CD14-positive monocyte (primary cell): Measurements from ENCODE around the gene YWHAE. TPM values are rescaled to one million over a fixed set of nuclear protein-coding genes. Genes with fewer than 3 reads are reported as not detected.

Source experiments
- DNase-seq, 3 donors: peaks; one replicate each; pipeline ENCODE4 v3.0.0-alpha.2; 2011 to 2022
- H2AFZ ChIP-seq: 2 replicates; pipeline ENCODE4 v1.6.0; 2012; ENCODE audit warnings: mild to moderate bottlenecking, low read depth, low read length, inconsistent platforms; ENCODE audit not compliant: insufficient read depth, poor library complexity, severe bottlenecking
- H3K27ac ChIP-seq, 2 donors: 1 replicate in 1 of 2; 2 replicates in 1 of 2; pipeline ENCODE4 v1.5.1; 2012 to 2013; ENCODE audit warnings: low read length in 2 of 2, control low read depth in 1 of 2, inconsistent platforms in 1 of 2, low read depth in 1 of 2, mild to moderate bottlenecking in 1 of 2
- H3K27me3 ChIP-seq, 2 donors: one replicate each; pipeline versions ENCODE4 v1.6.0 to v1.6.1; 2011 to 2013; ENCODE audit warnings: low read length in 2 of 2; ENCODE audit not compliant: control insufficient read depth in 2 of 2, insufficient read depth in 2 of 2
- H3K36me3 ChIP-seq, 2 donors: replicated peaks in 1 of 2; 1 replicate in 1 of 2; 2 replicates in 1 of 2; pipeline versions ENCODE4 v1.5.1 to v1.6.1; 2012 to 2013; ENCODE audit warnings: low read length in 2 of 2, control low read depth in 1 of 2, inconsistent platforms in 1 of 2, mild to moderate bottlenecking in 1 of 2; ENCODE audit not compliant: insufficient read depth in 2 of 2, control insufficient read depth in 1 of 2
- H3K4me1 ChIP-seq, 2 donors: 1 replicate in 1 of 2; 2 replicates in 1 of 2; pipeline versions ENCODE4 v1.5.1 to v1.6.1; 2012 to 2013; ENCODE audit warnings: low read length in 2 of 2, control low read depth in 1 of 2, inconsistent platforms in 1 of 2, mild to moderate bottlenecking in 1 of 2, moderate library complexity in 1 of 2; ENCODE audit not compliant: insufficient read depth in 2 of 2, control insufficient read depth in 1 of 2
- H3K4me2 ChIP-seq: replicated peaks from 2 replicates; pipeline ENCODE3; 2012; ENCODE audit warnings: low read length, moderate library complexity, mild to moderate bottlenecking; ENCODE audit not compliant: poor library complexity, severe bottlenecking; ENCODE audit errors: extremely low read depth
- H3K4me3 ChIP-seq, 3 experiments: fragments of 200-600 bp in 1 of 3; sonication (generic) in 1 of 3; replicated peaks in 1 of 3; 1 replicate in 2 of 3; 2 replicates in 1 of 3; pipeline ENCODE4 v1.5.1; 2011 to 2013; ENCODE audit warnings: low read length in 3 of 3, mild to moderate bottlenecking in 3 of 3, control low read depth in 2 of 3, low read depth in 2 of 3, inconsistent platforms in 1 of 3, moderate library complexity in 1 of 3
- H3K79me2 ChIP-seq: 2 replicates; pipeline ENCODE4 v1.6.0; 2012; ENCODE audit warnings: mild to moderate bottlenecking, control low read depth, inconsistent platforms, low read length, moderate library complexity; ENCODE audit not compliant: insufficient read depth
- H3K9ac ChIP-seq: 2 replicates; pipeline ENCODE4 v1.6.0; 2017; ENCODE audit warnings: low read length, mild to moderate bottlenecking; ENCODE audit not compliant: insufficient read depth, poor library complexity, severe bottlenecking
- H3K9me3 ChIP-seq, 2 donors: replicated peaks in 1 of 2; 1 replicate in 1 of 2; 2 replicates in 1 of 2; pipeline versions ENCODE4 v1.5.1 to v1.6.1; 2012 to 2013; ENCODE audit warnings: low read length in 2 of 2, control low read depth in 1 of 2; ENCODE audit not compliant: control insufficient read depth in 1 of 2, insufficient read depth in 1 of 2
- H4K20me1 ChIP-seq: 2 replicates; pipeline ENCODE4 v1.6.0; 2012; ENCODE audit warnings: mild to moderate bottlenecking, low read length, control low read depth, moderate library complexity; ENCODE audit not compliant: insufficient read depth
- H3K27ac Mint-ChIP-seq, 7 donors: one replicate each; pipeline ENCODE4 v1.8.0; 2020; ENCODE audit warnings: mild to moderate bottlenecking in 7 of 7, mixed read lengths in 7 of 7, moderate library complexity in 6 of 7, inconsistent platforms in 2 of 7
- H3K27me3 Mint-ChIP-seq, 3 donors: one replicate each; pipeline ENCODE4 v1.8.0; 2021 to 2022; ENCODE audit warnings: low read depth in 3 of 3, mild to moderate bottlenecking in 3 of 3, mixed read lengths in 3 of 3, moderate library complexity in 3 of 3, inconsistent platforms in 1 of 3
- H3K36me3 Mint-ChIP-seq, 2 donors: one replicate each; pipeline ENCODE4 v1.8.0; 2020; ENCODE audit warnings: mixed read lengths in 2 of 2, inconsistent platforms in 1 of 2, mild to moderate bottlenecking in 1 of 2
- H3K4me1 Mint-ChIP-seq: one replicate; pipeline ENCODE4 v1.8.0; 2020; ENCODE audit warnings: mild to moderate bottlenecking, mixed read lengths
- H3K4me3 Mint-ChIP-seq, 2 donors: one replicate each; pipeline ENCODE4 v1.8.0; 2020; ENCODE audit warnings: mild to moderate bottlenecking in 2 of 2, mixed read lengths in 2 of 2, moderate library complexity in 1 of 2
- H3K9me3 Mint-ChIP-seq, 7 donors: one replicate each; pipeline ENCODE4 v1.8.0; 2020 to 2022; ENCODE audit warnings: mixed read lengths in 7 of 7, mild to moderate bottlenecking in 6 of 7, moderate library complexity in 6 of 7, inconsistent platforms in 2 of 7
- CTCF ChIP-seq: fragments of 200-600 bp; IDR thresholded peaks from one replicate; pipeline ENCODE4 v1.8.0; 2022; ENCODE audit warnings: antibody characterized with exemption, mild to moderate bottlenecking
- WGBS: methylation state at CpG from one replicate; pipeline ENCODE4 v1.1.5; 2013; ENCODE audit warnings: missing lambda C conversion rate; ENCODE audit not compliant: insufficient coverage; 5-methylcytosine and 5-hydroxymethylcytosine counted together
- intact Hi-C, 2 donors: fragments of 100-400 bp; cut with micrococcal nuclease; formaldehyde crosslinking; loops; one replicate each; pipeline versions ENCODE4 v1.15.0 to v1.15.1; 2023
- polyA plus RNA-seq, 3 donors: library from polyadenylated mRNA; depleted of rRNA in 1 of 3; unstranded in 2 of 3; stranded (reverse) in 1 of 3; fragments of 300-500 nt in 2 of 3; fragments of >200 nt in 1 of 3; fragmentation: Illumina TruSeq in 2 of 3; gene quantifications; 1 replicate in 2 of 3; 2 replicates in 1 of 3; pipeline ENCODE4 v1.2.3, GENCODE V29; 2012 to 2021

YWHAE gene
- polyA plus RNA-seq, 3 donors = 165 to 185 (median 168) TPM

GRCh38 chr17:1300371-1300905 lies 99.6 kb downstream of the YWHAE start:
- H4K20me1 ChIP-seq = no peaks in the 10 kb centered on the region
- no peaks in the 10 kb centered on the region for H3K36me3 ChIP-seq
- no peaks in the 10 kb centered on the region for H3K79me2 ChIP-seq
- H3K27me3 ChIP-seq = peaks cover 0 to 15% of the 10 kb centered on the region in 2 donors
- peaks cover 21 to 33% (median 33%) of the 10 kb centered on the region in 3 donors for H3K27me3 Mint-ChIP-seq
- H3K4me1 ChIP-seq = no peaks in the 10 kb centered on the region
- H2AFZ ChIP-seq = no peak overlapping the region
- H3K4me1 Mint-ChIP-seq = no peaks in the 10 kb centered on the region
- no peak overlapping the region for H3K27ac ChIP-seq
- H3K36me3 Mint-ChIP-seq = no peaks in the 10 kb centered on the region
- no peak overlapping the region for H3K4me3 ChIP-seq
- no peak for TF ChIP-seq CTCF
- peak overlapping the region in 1 of 7 donors; percentile 2 for H3K27ac Mint-ChIP-seq
- no peak overlapping the region for H3K4me2 ChIP-seq
- no peaks in the 10 kb centered on the region for H3K9me3 ChIP-seq
- DNase-seq = no peak
- WGBS = 82% methylated on average over 10 of the region's 17 CpGs
- peaks cover 0 to 3% (median 0%) of the 10 kb centered on the region in 7 donors for H3K9me3 Mint-ChIP-seq
- H3K4me3 Mint-ChIP-seq = no peak overlapping the region
- H3K9ac ChIP-seq = no peak overlapping the region
- intact Hi-C loops = no loop called here

- no peaks in the 10 kb centered on the region for H3K79me2 ChIP-seq
- no peak overlapping the region for H3K27ac Mint-ChIP-seq
- intact Hi-C loops = no loop called here
- 85% methylated on average over 17 of the region's 22 CpGs for WGBS
- H3K9me3 Mint-ChIP-seq = peaks cover 0 to 3% (median 0%) of the 10 kb centered on the region in 7 donors
- no peak for TF ChIP-seq CTCF
- peaks cover 0 to 15% of the 10 kb centered on the region in 2 donors for H3K27me3 ChIP-seq
- no peaks in the 10 kb centered on the region for H3K9me3 ChIP-seq
- no peaks in the 10 kb centered on the region for H3K4me1 ChIP-seq
- H3K4me1 Mint-ChIP-seq = no peaks in the 10 kb centered on the region
- no peaks in the 10 kb centered on the region for H4K20me1 ChIP-seq
- H3K36me3 ChIP-seq = no peaks in the 10 kb centered on the region
- no peak overlapping the region for H3K27ac ChIP-seq
- no peak overlapping the region for H3K9ac ChIP-seq
- peaks cover 21 to 33% (median 33%) of the 10 kb centered on the region in 3 donors for H3K27me3 Mint-ChIP-seq
- no peak overlapping the region for H3K4me3 Mint-ChIP-seq
- H3K4me2 ChIP-seq = no peak overlapping the region
- no peak for DNase-seq
- no peak overlapping the region for H3K4me3 ChIP-seq
- no peaks in the 10 kb centered on the region for H3K36me3 Mint-ChIP-seq
- H2AFZ ChIP-seq = no peak overlapping the region
Observed at GRCh38 chr17:1299552-1300370, 100.3 kb downstream of the YWHAE start.
